Stimulated activated naive CD4-positive, alpha-beta T cell (primary cell): ENCODE results near the gene ZNF346.

Source experiments
- DNase-seq, 6 experiments: peaks; one replicate each; lab custom pipeline; 2025; lab: John Stamatoyannopoulos, UW

The ZNF346 gene

DNA sequence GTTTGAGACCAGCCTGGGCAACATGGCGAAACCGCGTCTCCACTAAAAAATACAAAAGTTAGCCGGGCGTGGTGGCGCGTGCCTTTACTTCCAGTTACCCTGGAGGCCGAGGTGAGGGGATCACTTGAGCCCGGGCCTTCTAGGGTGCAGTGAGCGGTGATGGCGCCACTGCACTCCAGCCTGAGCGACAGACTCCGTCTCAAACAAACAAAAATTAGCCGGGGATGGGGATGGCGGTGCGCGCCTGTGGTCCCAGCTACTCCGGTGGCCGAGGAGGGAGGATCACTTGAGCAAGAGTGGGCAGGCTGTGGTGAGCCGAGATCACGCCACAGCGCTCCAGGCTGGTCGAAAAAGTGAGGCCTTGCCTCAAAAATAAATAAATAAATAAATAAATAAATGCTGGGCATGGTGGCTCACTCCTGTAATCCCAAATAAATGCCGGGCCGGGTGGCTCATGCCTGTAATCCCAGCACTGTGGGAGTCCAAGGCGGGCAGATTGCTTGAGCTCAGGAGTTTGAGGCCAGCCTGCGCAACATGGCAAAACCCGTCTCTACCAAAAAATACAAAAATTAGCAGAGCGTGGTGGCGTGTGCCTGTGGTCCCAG lies 95.0 kb downstream of the ZNF346 start:
- DNase-seq: no peak

DNA sequence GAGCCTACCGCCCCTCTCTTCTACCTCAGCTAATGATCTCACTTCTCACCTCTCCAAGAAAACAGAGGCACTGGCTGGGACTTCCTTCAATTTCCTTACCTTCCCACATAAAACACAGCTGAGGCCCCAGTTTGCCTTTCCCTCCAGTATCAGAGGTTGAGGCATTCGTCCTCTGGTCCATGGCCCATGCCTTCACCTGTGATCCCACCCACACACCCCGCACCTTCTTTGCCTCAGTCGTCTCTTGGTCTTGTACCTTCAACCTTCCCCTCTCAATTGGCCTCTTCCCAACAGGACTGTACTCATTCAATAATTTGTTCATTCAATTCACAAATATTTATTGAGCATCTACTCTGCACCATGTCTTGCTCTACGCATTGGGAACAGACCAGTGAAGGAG lies 100.1 kb downstream of the ZNF346 start:
- DNase-seq: no peak

DNA sequence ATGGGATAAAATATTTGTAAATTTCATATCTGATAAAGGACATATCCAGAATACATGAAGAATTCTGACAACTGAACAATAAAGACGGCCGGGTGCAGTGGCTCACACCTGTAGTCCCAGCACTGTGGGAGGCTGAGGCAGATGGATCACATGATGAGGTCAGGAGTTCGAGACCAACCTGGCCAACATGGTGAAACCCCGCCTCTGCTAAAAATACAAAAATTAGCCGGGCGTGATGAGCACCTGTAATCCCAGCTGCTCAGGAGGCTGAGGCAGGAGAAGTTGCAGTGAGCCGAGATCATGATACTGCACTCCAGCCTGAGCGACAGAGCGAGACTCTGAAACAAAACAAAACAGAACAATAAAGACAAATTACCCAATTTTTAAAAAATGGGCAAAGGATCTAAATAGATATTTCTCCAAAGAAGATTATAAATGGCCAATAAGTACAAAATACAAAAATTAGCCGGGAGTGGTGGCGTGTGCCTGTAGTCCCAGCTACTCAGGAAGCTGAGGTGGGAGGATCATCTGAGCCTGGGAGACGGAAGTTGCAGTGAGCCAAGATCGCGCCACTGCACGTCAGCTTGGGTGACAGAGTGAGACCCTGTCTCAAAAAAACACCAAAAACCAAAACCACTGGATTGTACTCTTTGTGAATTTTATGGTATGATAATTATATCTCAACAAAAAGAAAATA lies 101.4 kb downstream of the ZNF346 start:
- DNase-seq: no peak

DNA sequence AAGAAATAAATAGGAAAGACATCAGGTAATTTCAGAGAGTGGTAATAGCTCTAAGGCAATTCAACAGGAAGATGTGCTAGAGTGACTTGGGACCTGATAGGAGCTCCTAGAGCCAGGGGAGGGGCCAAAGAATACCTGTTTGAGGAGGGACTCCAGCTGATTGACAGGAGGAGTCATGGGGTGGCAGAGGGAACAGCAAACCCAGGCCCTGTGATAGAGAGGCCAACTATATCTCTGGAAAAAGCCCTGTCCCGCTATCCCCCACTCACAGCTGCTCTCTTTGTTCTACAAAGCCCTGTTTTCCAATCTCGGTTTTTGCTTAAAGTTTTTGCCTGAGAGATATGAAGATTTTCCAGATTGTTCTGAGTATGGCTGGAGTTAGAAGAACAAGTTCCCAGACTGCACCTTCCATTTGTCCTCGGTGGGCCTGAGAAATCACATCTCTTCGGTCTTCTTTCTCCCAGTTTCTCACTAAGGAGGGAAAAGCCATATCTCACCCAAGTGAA lies 102.0 kb downstream of the ZNF346 start:
- DNase-seq: no peak

DNA sequence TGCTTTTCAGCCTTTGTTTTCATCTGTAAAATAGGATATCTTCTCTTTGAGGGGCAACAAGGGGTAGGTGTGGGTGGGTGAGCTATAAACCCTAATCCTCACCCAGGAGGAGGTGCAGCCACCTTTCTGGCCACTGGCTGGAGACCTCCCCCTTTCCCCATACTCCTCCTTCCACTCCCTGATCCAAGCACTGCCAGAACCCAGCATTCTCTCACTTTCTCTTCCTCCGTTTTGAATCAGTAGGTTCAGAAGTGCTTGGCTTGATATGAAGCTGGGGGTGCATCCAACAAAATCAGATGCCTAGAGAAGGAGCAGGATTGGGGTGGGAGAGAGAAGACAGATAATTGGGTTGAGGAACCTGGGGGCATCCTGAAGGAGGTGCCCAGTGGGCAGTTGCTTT lies 104.3 kb downstream of the ZNF346 start:
- DNase-seq: no peak

DNA sequence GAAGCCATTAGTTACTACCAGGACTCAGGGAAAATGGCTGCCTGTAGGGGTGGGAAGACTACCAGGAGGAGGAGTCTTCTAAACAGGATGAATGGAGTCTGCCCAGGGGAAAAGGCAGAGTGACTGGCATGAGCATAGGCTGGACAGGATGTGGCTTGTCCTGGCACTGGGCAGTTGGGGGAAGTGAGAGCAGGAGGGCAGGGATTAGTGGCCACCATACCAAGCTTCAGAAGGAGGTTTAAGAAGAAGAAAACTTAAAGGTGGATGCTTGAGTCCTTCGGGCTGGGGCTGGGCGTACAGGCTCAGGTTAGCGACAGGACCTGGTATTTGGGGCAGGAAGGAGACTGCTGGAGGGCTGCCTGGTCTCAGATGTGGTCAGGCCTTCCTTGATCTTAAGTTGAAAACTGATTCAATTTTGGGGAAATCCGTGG lies 106.1 kb downstream of the ZNF346 start:
- DNase-seq: peak in 1 of 6 experiments; percentile 4

DNA sequence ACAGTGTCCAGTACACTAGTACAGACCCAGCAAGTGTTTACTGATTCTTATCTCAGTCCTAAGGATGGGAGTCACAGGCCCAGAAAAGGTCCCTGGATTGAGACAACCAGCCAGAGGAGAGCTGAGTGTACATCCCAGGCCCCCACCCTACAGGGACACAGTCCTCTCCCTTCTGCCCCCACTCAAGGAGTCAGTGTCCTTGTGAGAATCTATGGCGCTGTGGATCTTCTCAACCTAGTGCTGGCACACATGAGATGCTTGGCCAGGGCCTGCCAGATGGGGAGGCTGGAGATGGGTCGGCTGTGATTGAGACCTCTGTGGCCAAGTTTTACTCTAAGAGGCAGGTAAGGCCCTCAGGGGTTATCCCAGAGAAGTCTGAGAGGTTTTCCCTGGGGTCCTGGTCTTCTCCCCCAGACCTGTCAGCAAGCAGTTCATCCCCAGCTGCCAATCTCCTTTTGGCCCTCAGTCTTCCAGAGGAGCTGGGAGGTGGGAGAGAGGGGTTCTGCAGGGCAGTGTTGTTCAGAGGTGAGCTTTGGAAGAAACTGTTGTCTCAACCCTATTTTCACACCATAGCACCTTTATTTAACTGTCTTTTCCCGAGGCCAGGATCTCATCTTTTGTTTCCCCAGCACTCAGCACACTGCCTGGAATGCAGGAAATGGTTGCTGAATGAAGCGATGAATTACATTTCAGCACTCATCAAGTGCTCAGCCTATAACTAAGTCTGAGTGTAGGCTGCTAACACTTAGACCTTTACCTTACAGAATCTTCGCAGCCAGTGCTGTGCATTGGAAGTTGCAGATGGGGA lies 107.9 kb downstream of the ZNF346 start:
- no peak for DNase-seq
